H1 (cell line): ENCODE measurements around the gene FAT1. TPM values are rescaled to one million over a fixed set of nuclear protein-coding genes. Genes with fewer than 3 reads are reported as not detected.

Experiments used
- CTCF ChIA-PET: fragments of 300-600 bp; sonication (Branson Sonifier 250); formaldehyde crosslinking; loops from one replicate; lab custom pipeline; 2021; ENCODE audit not compliant: partially characterized antibody; lab: Charles Lee
- POLR2A ChIA-PET: fragments of 300-600 bp; sonication (Branson Sonifier 250); formaldehyde crosslinking; loops from one replicate; lab custom pipeline; 2021; ENCODE audit warnings: inconsistent platforms; ENCODE audit not compliant: partially characterized antibody; lab: Charles Lee
- DNase-seq, 2 experiments: peaks; one replicate each; pipeline versions ENCODE4 v3.0.0 to v3.0.0-alpha.2; 2010 to 2022; ENCODE audit warnings: low spot score in 2 of 2, low read depth in 1 of 2, mixed read lengths in 1 of 2
- FAIRE-seq: peaks from 2 replicates; lab custom pipeline; 2011; peaks lifted over from hg19 to GRCh38; lab: Jason Lieb, UNC
- H2AFZ ChIP-seq: 2 replicates; pipeline ENCODE4 v1.8.1; 2012; ENCODE audit warnings: low read length, inconsistent platforms
- H2AK5ac ChIP-seq: 2 replicates; pipeline ENCODE4 v1.6.1; 2013; ENCODE audit warnings: low read depth, low read length
- H2BK120ac ChIP-seq: replicated peaks from 2 replicates; pipeline ENCODE3; 2013; ENCODE audit warnings: low read depth, low read length, inconsistent platforms
- H2BK12ac ChIP-seq: 2 replicates; pipeline ENCODE4 v1.6.1; 2013; ENCODE audit warnings: low read depth, low read length
- H2BK15ac ChIP-seq: 2 replicates; pipeline ENCODE4 v1.6.1; 2013; ENCODE audit warnings: low read length
- H2BK20ac ChIP-seq: 2 replicates; pipeline ENCODE4 v1.6.1; 2013; ENCODE audit warnings: low read length
- H2BK5ac ChIP-seq: 2 replicates; pipeline ENCODE4 v1.6.1; 2013; ENCODE audit warnings: low read depth, low read length
- H3K14ac ChIP-seq: 2 replicates; pipeline ENCODE4 v1.6.1; 2013; ENCODE audit warnings: inconsistent platforms; ENCODE audit not compliant: insufficient read length
- H3K18ac ChIP-seq: 2 replicates; pipeline ENCODE4 v1.6.1; 2013; ENCODE audit warnings: low read length; ENCODE audit errors: extremely low read depth
- H3K23ac ChIP-seq: 2 replicates; pipeline ENCODE4 v1.6.1; 2013; ENCODE audit warnings: inconsistent platforms; ENCODE audit not compliant: insufficient read length
- H3K23me2 ChIP-seq: 2 replicates; pipeline ENCODE4 v1.6.1; 2013; ENCODE audit warnings: low read depth, low read length
- H3K27ac ChIP-seq: 2 replicates; pipeline ENCODE4 v1.6.1; 2011; ENCODE audit warnings: low read depth, low read length, inconsistent platforms
- H3K27me3 ChIP-seq, 4 experiments: replicated peaks in 1 of 4; 1 replicate in 1 of 4; 2 replicates in 3 of 4; pipeline versions ENCODE4 v1.6.1 to v1.8.1; 2011 to 2013; ENCODE audit warnings: low read length in 3 of 4, mild to moderate bottlenecking in 3 of 4, inconsistent platforms in 2 of 4, mixed read lengths in 2 of 4, moderate library complexity in 1 of 4; ENCODE audit not compliant: control insufficient read depth in 3 of 4, insufficient read depth in 3 of 4; ENCODE audit errors: extremely low read depth in 1 of 4
- H3K36me3 ChIP-seq, 4 experiments: 2 replicates each; pipeline versions ENCODE4 v1.6.1 to v1.8.1; 2011 to 2013; ENCODE audit warnings: mild to moderate bottlenecking in 4 of 4, low read length in 3 of 4, moderate library complexity in 2 of 4, control low read depth in 1 of 4, inconsistent platforms in 1 of 4; ENCODE audit not compliant: insufficient read depth in 4 of 4, control insufficient read depth in 2 of 4
- H3K4ac ChIP-seq: replicated peaks from 2 replicates; pipeline ENCODE3; 2013; ENCODE audit warnings: low read length, low read depth, mixed read lengths, inconsistent platforms; ENCODE audit not compliant: insufficient read length
- H3K4me1 ChIP-seq, 4 experiments: replicated peaks in 1 of 4; 1 replicate in 1 of 4; 2 replicates in 3 of 4; pipeline versions ENCODE4 v1.6.1 to v1.8.1; 2011 to 2013; ENCODE audit warnings: low read length in 3 of 4, inconsistent platforms in 2 of 4, mixed read lengths in 1 of 4; ENCODE audit not compliant: insufficient read depth in 4 of 4, control insufficient read depth in 3 of 4
- H3K4me2 ChIP-seq, 2 experiments: 2 replicates each; pipeline versions ENCODE4 v1.6.1 to v1.8.1; 2011 to 2013; ENCODE audit warnings: low read depth in 2 of 2, low read length in 2 of 2, control low read depth in 1 of 2, inconsistent platforms in 1 of 2, mild to moderate bottlenecking in 1 of 2; ENCODE audit not compliant: insufficient read depth in 1 of 2
- H3K4me3 ChIP-seq, 4 experiments: fragments of 200-600, 300-600 bp in 1 of 4; sonication (generic), shearing (Covaris generic), sonication (Bioruptor Twin) in 1 of 4; 2 replicates each; pipeline versions ENCODE4 v1.5.1 to v1.8.1; 2011 to 2016; ENCODE audit warnings: low read length in 4 of 4, low read depth in 3 of 4, control low read depth in 2 of 4, inconsistent platforms in 2 of 4, mild to moderate bottlenecking in 2 of 4, mixed read lengths in 1 of 4, moderate library complexity in 1 of 4; ENCODE audit not compliant: insufficient read depth in 2 of 4; ENCODE audit errors: extremely low read depth in 1 of 4
- H3K56ac ChIP-seq: replicated peaks from 2 replicates; pipeline ENCODE3; 2013; ENCODE audit warnings: low read depth, mild to moderate bottlenecking, mixed read lengths, low read length, inconsistent platforms; ENCODE audit not compliant: insufficient read length
- H3K79me1 ChIP-seq: 2 replicates; pipeline ENCODE4 v1.6.1; 2013; ENCODE audit warnings: low read depth, low read length, control low read depth
- H3K79me2 ChIP-seq, 2 experiments: 2 replicates each; pipeline versions ENCODE4 v1.6.1 to v1.8.1; 2012 to 2013; ENCODE audit warnings: low read length in 2 of 2, mild to moderate bottlenecking in 2 of 2, inconsistent platforms in 1 of 2; ENCODE audit not compliant: insufficient read depth in 2 of 2, control insufficient read depth in 1 of 2
- H3K9ac ChIP-seq, 4 experiments: replicated peaks in 1 of 4; 1 replicate in 1 of 4; 2 replicates in 3 of 4; pipeline versions ENCODE4 v1.6.1 to v1.8.1; 2011 to 2013; ENCODE audit warnings: low read depth in 3 of 4, low read length in 3 of 4, control low read depth in 2 of 4, mild to moderate bottlenecking in 2 of 4, moderate library complexity in 2 of 4, inconsistent platforms in 1 of 4; ENCODE audit errors: extremely low read depth in 1 of 4
- H3K9me3 ChIP-seq, 2 experiments: 2 replicates each; pipeline versions ENCODE4 v1.6.1 to v1.8.1; 2012 to 2013; ENCODE audit warnings: mild to moderate bottlenecking in 2 of 2, moderate library complexity in 2 of 2, control low read depth in 1 of 2, inconsistent platforms in 1 of 2, low read depth in 1 of 2, low read length in 1 of 2, mixed read lengths in 1 of 2; ENCODE audit not compliant: insufficient read depth in 2 of 2
- H4K20me1 ChIP-seq, 2 experiments: replicated peaks in 1 of 2; 2 replicates each; pipeline versions ENCODE3 to v1.8.1; 2011 to 2013; ENCODE audit warnings: inconsistent platforms in 2 of 2, low read length in 2 of 2, mild to moderate bottlenecking in 1 of 2; ENCODE audit not compliant: insufficient read depth in 2 of 2, control insufficient read depth in 1 of 2
- H4K5ac ChIP-seq: 2 replicates; pipeline ENCODE4 v1.6.1; 2013; ENCODE audit warnings: low read length, low read depth, mixed read lengths, inconsistent platforms; ENCODE audit not compliant: insufficient read length
- H4K8ac ChIP-seq: 2 replicates; pipeline ENCODE4 v1.8.0; 2013; ENCODE audit warnings: mild to moderate bottlenecking, moderate library complexity, low read length, inconsistent platforms; ENCODE audit not compliant: insufficient read depth; ENCODE audit errors: extremely low read depth
- H4K91ac ChIP-seq: replicated peaks from 2 replicates; pipeline ENCODE3; 2013; ENCODE audit warnings: low read length, mixed read lengths, inconsistent platforms; ENCODE audit not compliant: insufficient read length
- CBX5 ChIP-seq: fragments of 300-800, 300-1000 bp; sonication (generic); IDR thresholded peaks from 2 replicates; pipeline ENCODE4 v1.7.1; 2016; ENCODE audit warnings: antibody characterized with exemption, low read length, low read depth
- FOSL1 ChIP-seq: IDR thresholded peaks from 2 replicates; pipeline ENCODE4 v1.6.1; 2011; ENCODE audit warnings: mild to moderate bottlenecking, low read depth, low read length, moderate library complexity; ENCODE audit not compliant: insufficient read depth
- GABPA ChIP-seq: IDR thresholded peaks from 2 replicates; pipeline ENCODE4 v1.6.1; 2011; ENCODE audit warnings: mild to moderate bottlenecking, low read length, moderate library complexity, borderline replicate concordance; ENCODE audit not compliant: insufficient read depth
- NRF1 ChIP-seq: IDR thresholded peaks from 2 replicates; pipeline ENCODE4 v1.6.1; 2011; ENCODE audit warnings: mild to moderate bottlenecking, low read depth, low read length, improper control_type of control experiment
- PHF8 ChIP-seq: fragments of 200-600 bp; sonication (generic); conservative IDR thresholded peaks from 2 replicates; pipeline ENCODE4 v1.7.1; 2012; ENCODE audit warnings: low read depth, mild to moderate bottlenecking, inconsistent platforms, low read length, moderate library complexity
- POLR2A ChIP-seq, 2 experiments: IDR thresholded peaks; 1 replicate in 1 of 2; 2 replicates in 1 of 2; pipeline ENCODE4 v1.6.1; 2011; ENCODE audit warnings: low read depth in 2 of 2, low read length in 2 of 2, mild to moderate bottlenecking in 2 of 2; ENCODE audit errors: control extremely low read depth in 1 of 2
- RAD21 ChIP-seq, 2 experiments: IDR thresholded peaks in 1 of 2; conservative IDR thresholded peaks in 1 of 2; 2 replicates each; pipeline ENCODE4 v1.6.1; 2011; ENCODE audit warnings: low read depth in 2 of 2, low read length in 2 of 2, improper control_type of control experiment in 1 of 2, inconsistent platforms in 1 of 2, mild to moderate bottlenecking in 1 of 2, moderate library complexity in 1 of 2
- RNF2 ChIP-seq: fragments of 200-900, 300-1000 bp; sonication (generic); IDR thresholded peaks from 2 replicates; pipeline ENCODE4 v1.7.1; 2016; ENCODE audit warnings: borderline replicate concordance, low read depth, mild to moderate bottlenecking, antibody characterized with exemption, low read length; ENCODE audit not compliant: poor library complexity, severe bottlenecking; ENCODE audit errors: missing control alignments
- SIN3A ChIP-seq, 2 experiments: IDR thresholded peaks in 1 of 2; conservative IDR thresholded peaks in 1 of 2; 2 replicates each; pipeline ENCODE4 v1.6.1; 2011 to 2012; ENCODE audit warnings: low read length in 2 of 2, improper control_type of control experiment in 1 of 2, low read depth in 1 of 2, mild to moderate bottlenecking in 1 of 2
- SP4 ChIP-seq: IDR thresholded peaks from 2 replicates; pipeline ENCODE4 v1.6.1; 2012; ENCODE audit warnings: low read length, inconsistent platforms
- TAF1 ChIP-seq: IDR thresholded peaks from 2 replicates; pipeline ENCODE4 v1.6.1; 2011; ENCODE audit warnings: mild to moderate bottlenecking, low read depth, low read length
- TAF7 ChIP-seq: optimal IDR thresholded peaks from 2 replicates; pipeline ENCODE3; 2011; ENCODE audit warnings: low read depth, mild to moderate bottlenecking, inconsistent platforms, low read length, moderate library complexity, borderline replicate concordance
- TCF12 ChIP-seq: IDR thresholded peaks from 2 replicates; pipeline ENCODE4 v1.6.1; 2011; ENCODE audit warnings: low read depth, mild to moderate bottlenecking, low read length
- WGBS, 2 experiments: shearing (Covaris generic) in 1 of 2; methylation state at CpG; one replicate each; pipeline versions ENCODE4 v1.1.6 to v1.1.7; 2013 to 2015; ENCODE audit warnings: low lambda C conversion rate in 2 of 2, mixed read lengths in 2 of 2, inconsistent platforms in 1 of 2, low coverage in 1 of 2, missing lambda C conversion rate in 1 of 2; ENCODE audit not compliant: insufficient replicate concordance in 2 of 2, insufficient coverage in 1 of 2, insufficient read length in 1 of 2; ENCODE audit errors: extremely low coverage in 1 of 2, missing lambda C conversion rate in 1 of 2; 5-methylcytosine and 5-hydroxymethylcytosine counted together
- polyA plus RNA-seq, 7 experiments: library from polyadenylated mRNA; depleted of rRNA in 3 of 7; stranded (reverse) in 5 of 7; unstranded in 2 of 7; fragments of >200 nt in 5 of 7; fragments of 200-250 nt in 2 of 7; gene quantifications; 1 replicate in 5 of 7; 2 replicates in 1 of 7; 4 replicates in 1 of 7; pipeline versions ENCODE4 v1.2.1 to v1.2.3, GENCODE V29; 2011 to 2013; ENCODE audit warnings: missing spikeins in 2 of 7, mixed read lengths in 2 of 7
- total RNA-seq: library from RNA; stranded (reverse); fragmentation: NEBNext Ultra II Directional; extraction: Animal tissue kit (Norgen Biotek cat#: 25700); gene quantifications from 2 replicates; pipeline ENCODE4 v1.2.1, GENCODE V29; 2021
- TF ChIP-seq, protein P1 (sequence below): IDR thresholded peaks from 2 replicates; pipeline ENCODE4 v1.6.1; 2012; ENCODE audit warnings: inconsistent platforms

FAT1 gene
- total and polyA plus RNA-seq, 2 of the 8 experiments (the other 6 are each of a cell fraction or from before 2014, with no cell fraction given) = 94.4 to 137 TPM

DNA sequence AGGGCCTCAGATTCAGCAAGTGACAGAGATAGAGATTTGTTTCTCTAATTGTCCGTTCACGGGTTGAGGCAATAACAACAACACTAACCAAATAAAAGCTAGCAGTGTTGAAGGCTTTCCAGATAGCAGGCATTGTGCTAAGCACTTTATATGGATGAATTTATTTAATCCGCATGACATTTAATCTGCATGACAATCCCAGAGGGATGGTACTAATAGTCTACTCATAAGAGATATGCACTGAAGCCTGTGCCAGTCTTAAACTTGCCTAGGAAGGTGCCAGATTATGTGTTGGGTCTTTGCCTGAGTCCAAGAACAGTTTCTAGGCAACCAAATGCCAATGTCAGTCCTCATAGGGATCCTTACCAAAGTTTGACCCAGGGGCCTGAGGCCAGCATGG, 37.7 kb upstream of the FAT1 start:
- no peaks in the 10 kb centered on the region for H3K36me3 ChIP-seq

More for the DNA sequence above, 37.7 kb upstream of the FAT1 start:
- Histone ChIP-seq H3K23ac (no peak overlapping the region), H3K23me2 (no peaks in the 10 kb centered on the region), H3K4me2 (no peak overlapping the region), H4K20me1 (no peaks in the 10 kb centered on the region), H3K79me1 (no peaks in the 10 kb centered on the region), H3K4me3 (no peak overlapping the region), H2BK12ac (no peak overlapping the region), H4K8ac (no peak overlapping the region), H2BK15ac (no peak overlapping the region), H2AFZ (no peak overlapping the region), H3K4ac (no peak overlapping the region), H3K9me3 (no peaks in the 10 kb centered on the region), H4K91ac (no peak overlapping the region), H2BK20ac (no peak overlapping the region), H3K27me3 (no peaks in the 10 kb centered on the region), H4K5ac (no peak overlapping the region), H3K18ac (no peak overlapping the region), H3K14ac (no peak overlapping the region), H2BK120ac (no peak overlapping the region)
- POLR2A ChIA-PET = no interaction called here
- DNase-seq = no peak
- no peak for FAIRE-seq
- TF ChIP-seq TAF1 = no peak
- TF ChIP-seq TAF7 = no peak
- TF ChIP-seq RNF2 = no peak
- no peak for TF ChIP-seq RAD21 (IDR thresholded peaks at IDR 0.05 in 1 of 2, conservative IDR thresholded peaks at IDR 0.05 in 1 of 2; ENCODE audit: low read depth in 2 of 2, low read length in 2 of 2)
- no peak for TF ChIP-seq TCF12
- TF ChIP-seq GABPA = no peak
- TF ChIP-seq FOSL1 = no peak
- TF ChIP-seq NRF1 = no peak
- no peak for TF ChIP-seq POLR2A (IDR thresholded peaks at IDR 0.05; ENCODE audit: control extremely low read depth in 1 of 2, low read depth in 2 of 2, low read length in 2 of 2)
- TF ChIP-seq, protein P1, sequence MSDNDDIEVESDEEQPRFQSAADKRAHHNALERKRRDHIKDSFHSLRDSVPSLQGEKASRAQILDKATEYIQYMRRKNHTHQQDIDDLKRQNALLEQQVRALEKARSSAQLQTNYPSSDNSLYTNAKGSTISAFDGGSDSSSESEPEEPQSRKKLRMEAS = no peak
- TF ChIP-seq SIN3A (conservative IDR thresholded peaks at IDR 0.05 in 1 of 2, IDR thresholded peaks at IDR 0.05 in 1 of 2; ENCODE audit: low read depth in 1 of 2, low read length in 2 of 2) = no peak
- TF ChIP-seq PHF8 = no peak
- no peak for TF ChIP-seq SP4
- TF ChIP-seq CBX5 = no peak
- TF ChIP-seq, all 59 proteins: peak for 0
- H2AK5ac ChIP-seq = no peak overlapping the region
- CTCF ChIA-PET = interaction anchor here (0.6 kb wide), 1 partner anchor 674 kb away, joined by 4 read pairs; no protein-coding TSS in a partner anchor
- H3K4me1 ChIP-seq = peaks cover 0 to 2% (median 0%) of the 10 kb centered on the region in 4 experiments; a peak in 2 of 7 replicates
- H3K56ac ChIP-seq = no peak overlapping the region
- H3K9ac ChIP-seq = no peak overlapping the region
- no peak overlapping the region for H2BK5ac ChIP-seq
- no peak overlapping the region for H3K27ac ChIP-seq
- 83% methylated on average over 3 of the region's 3 CpGs; no CpG with 5 or more reads in 1 of the 2 experiments for WGBS, 2 experiments
- H3K79me2 ChIP-seq = no peaks in the 10 kb centered on the region
